SK-N-SH (cell line): ENCODE results near the gene SLC18A2. TPM values are rescaled to one million over a fixed set of nuclear protein-coding genes. Genes with fewer than 3 reads are reported as not detected.

Source experiments
- CTCF ChIA-PET: fragments of 300-600, 350-600 bp; formaldehyde crosslinking; extraction: SDS; loops from one replicate; lab custom pipeline; 2021; lab: Yijun Ruan, JAX
- POLR2A ChIA-PET: fragments of 350-600 bp; sonication (Branson Sonifier 250); formaldehyde crosslinking; extraction: SDS; loops from one replicate; lab custom pipeline; 2020; ENCODE audit warnings: antibody characterized with exemption, inconsistent platforms; lab: Yijun Ruan, JAX
- DNase-seq: peaks from one replicate; pipeline ENCODE4 v3.0.0; 2012
- H2AFZ ChIP-seq: fragments of 200-600 bp; sonication (generic); 2 replicates; pipeline ENCODE4 v1.8.1; 2016; ENCODE audit warnings: antibody characterized with exemption, mild to moderate bottlenecking, low read depth
- H3F3A ChIP-seq: fragments of 200-600 bp; sonication (generic); replicated peaks from 2 replicates; pipeline ENCODE3; 2016; ENCODE audit warnings: antibody characterized with exemption, mild to moderate bottlenecking; ENCODE audit not compliant: insufficient read depth
- H3K27ac ChIP-seq, 2 experiments: fragments of 200-500 bp in 1 of 2; fragments of 200-600 bp in 1 of 2; sonication (Bioruptor generic) in 1 of 2; sonication (generic), shearing (Covaris generic) in 1 of 2; 2 replicates each; pipeline versions ENCODE4 v1.5.1 to v1.6.1; 2014 to 2016; ENCODE audit warnings: low read depth in 2 of 2, inconsistent platforms in 1 of 2, low read length in 1 of 2, mild to moderate bottlenecking in 1 of 2, mixed read lengths in 1 of 2
- H3K27me3 ChIP-seq: fragments of 200-600 bp; sonication (generic), shearing (Covaris generic); 2 replicates; pipeline ENCODE4 v1.6.1; 2016; ENCODE audit warnings: mixed run types; ENCODE audit not compliant: insufficient read depth
- H3K36me3 ChIP-seq, 2 experiments: fragments of 200-500 bp in 1 of 2; fragments of 200-600 bp in 1 of 2; sonication (Bioruptor generic) in 1 of 2; sonication (generic) in 1 of 2; replicated peaks in 1 of 2; 2 replicates each; pipeline versions ENCODE3 to v1.5.1; 2014 to 2016; ENCODE audit warnings: low read length in 1 of 2, mild to moderate bottlenecking in 1 of 2; ENCODE audit not compliant: insufficient read depth in 2 of 2, control insufficient read depth in 1 of 2
- H3K4me1 ChIP-seq, 2 experiments: fragments of 200-500 bp in 1 of 2; fragments of 200-600 bp in 1 of 2; sonication (Bioruptor generic) in 1 of 2; sonication (generic), shearing (Covaris generic) in 1 of 2; 2 replicates each; pipeline versions ENCODE4 v1.5.1 to v1.6.1; 2014 to 2016; ENCODE audit warnings: low read depth in 1 of 2, low read length in 1 of 2, mixed run types in 1 of 2; ENCODE audit not compliant: insufficient read depth in 2 of 2, control insufficient read depth in 1 of 2
- H3K4me2 ChIP-seq: fragments of 200-600 bp; sonication (generic), shearing (Covaris generic); 2 replicates; pipeline ENCODE4 v1.6.1; 2017; ENCODE audit warnings: mixed run types
- H3K4me3 ChIP-seq, 2 experiments: fragments of 200-500 bp in 1 of 2; fragments of 200-600 bp in 1 of 2; sonication (Bioruptor generic) in 1 of 2; sonication (generic), shearing (Covaris generic) in 1 of 2; 2 replicates each; pipeline versions ENCODE4 v1.5.1 to v1.8.1; 2014 to 2016; ENCODE audit warnings: low read depth in 2 of 2, inconsistent platforms in 1 of 2, low read length in 1 of 2, mild to moderate bottlenecking in 1 of 2, mixed read lengths in 1 of 2, moderate library complexity in 1 of 2
- H3K79me2 ChIP-seq: fragments of 200-600 bp; sonication (generic); 2 replicates; pipeline ENCODE4 v1.8.1; 2017; ENCODE audit warnings: mild to moderate bottlenecking; ENCODE audit not compliant: insufficient read depth
- H3K9ac ChIP-seq: fragments of 200-600 bp; sonication (generic); 2 replicates; pipeline ENCODE4 v1.6.1; 2017; ENCODE audit warnings: mixed run types
- H3K9me2 ChIP-seq: fragments of 200-600 bp; sonication (generic); 2 replicates; pipeline ENCODE4 v1.6.1; 2017; ENCODE audit warnings: mixed run types
- H3K9me3 ChIP-seq: fragments of 200-600 bp; sonication (generic); 2 replicates; pipeline ENCODE4 v1.6.1; 2017; ENCODE audit warnings: mixed run types, mild to moderate bottlenecking, moderate library complexity
- H4K20me1 ChIP-seq: fragments of 200-600 bp; sonication (generic); 2 replicates; pipeline ENCODE4 v1.6.1; 2017; ENCODE audit warnings: mild to moderate bottlenecking, mixed run types; ENCODE audit not compliant: insufficient read depth
- ELF1 ChIP-seq: IDR thresholded peaks from 2 replicates; pipeline ENCODE4 v1.4.0; 2012
- EP300 ChIP-seq, 2 experiments: IDR thresholded peaks; 2 replicates each; pipeline versions ENCODE4 v1.4.0 to v1.6.1; 2012; ENCODE audit warnings: borderline replicate concordance in 1 of 2, low read depth in 1 of 2, low read length in 1 of 2
- EZH2phosphoT487 ChIP-seq: fragments of 200-600 bp; sonication (generic); IDR thresholded peaks from 2 replicates; pipeline ENCODE4 v1.6.1; 2017; ENCODE audit warnings: low read depth, mixed run types, mild to moderate bottlenecking, antibody characterized with exemption, moderate library complexity, borderline replicate concordance
- FOSL2 ChIP-seq: IDR thresholded peaks from 2 replicates; pipeline ENCODE4 v1.4.0; 2012; ENCODE audit warnings: low read depth, mild to moderate bottlenecking, moderate library complexity, borderline replicate concordance
- FOXJ3 ChIP-seq: sonication (generic); formaldehyde crosslinking; IDR thresholded peaks from 2 replicates; pipeline ENCODE4 v1.5.1; 2020; ENCODE audit warnings: mild to moderate bottlenecking, missing genetic modification reagents
- FOXM1 ChIP-seq: IDR thresholded peaks from 2 replicates; pipeline ENCODE4 v1.4.0; 2012; ENCODE audit warnings: low read depth, mild to moderate bottlenecking
- GABPA ChIP-seq: IDR thresholded peaks from 2 replicates; pipeline ENCODE4 v1.4.0; 2012; ENCODE audit warnings: low read depth, mild to moderate bottlenecking
- MXI1 ChIP-seq: IDR thresholded peaks from 2 replicates; pipeline ENCODE4 v1.6.1; 2012; ENCODE audit warnings: mild to moderate bottlenecking, low read depth, low read length, improper control_type of control experiment
- NRF1 ChIP-seq: IDR thresholded peaks from 2 replicates; pipeline ENCODE4 v1.6.1; 2012; ENCODE audit warnings: low read depth, mild to moderate bottlenecking, low read length
- RAD21 ChIP-seq: IDR thresholded peaks from 2 replicates; pipeline ENCODE4 v1.6.1; 2012; ENCODE audit warnings: mild to moderate bottlenecking, low read length
- RCOR1 ChIP-seq: fragments of 150-350 bp; IDR thresholded peaks from 2 replicates; pipeline ENCODE4 v1.6.1; 2017; ENCODE audit warnings: antibody characterized with exemption, low read length
- REST ChIP-seq: IDR thresholded peaks from 2 replicates; pipeline ENCODE4 v1.6.1; 2012; ENCODE audit warnings: mild to moderate bottlenecking, low read depth, low read length, moderate library complexity
- RFX5 ChIP-seq: IDR thresholded peaks from 2 replicates; pipeline ENCODE4 v1.6.1; 2012; ENCODE audit warnings: mild to moderate bottlenecking, improper control_type of control experiment, low read length
- SIN3A ChIP-seq: IDR thresholded peaks from 2 replicates; pipeline ENCODE4 v1.6.1; 2012; ENCODE audit warnings: low read depth, mild to moderate bottlenecking, low read length, moderate library complexity, borderline replicate concordance
- SMC3 ChIP-seq: IDR thresholded peaks from 2 replicates; pipeline ENCODE4 v1.6.1; 2012; ENCODE audit warnings: low read depth, low read length, improper control_type of control experiment
- TCF12 ChIP-seq: IDR thresholded peaks from 2 replicates; pipeline ENCODE4 v1.4.0; 2012
- USF2 ChIP-seq: fragments of 150-350 bp; IDR thresholded peaks from 2 replicates; pipeline ENCODE4 v1.6.1; 2017; ENCODE audit warnings: antibody characterized with exemption, low read length, low read depth, borderline replicate concordance
- WGBS: methylation state at CpG from one replicate; pipeline ENCODE4 v1.1.6; 2017; ENCODE audit warnings: low lambda C conversion rate; 5-methylcytosine and 5-hydroxymethylcytosine counted together
- polyA plus RNA-seq, 3 experiments: library from polyadenylated mRNA; depleted of rRNA; stranded (reverse); fragments of >200 nt; gene quantifications; 2 replicates each; pipeline ENCODE4 v1.2.3, GENCODE V29; 2012

The SLC18A2 gene
- polyA plus RNA-seq, 1 of the 3 experiments (the other 2 are of a cell fraction), result not detected

GRCh38 chr10:117222552-117222951 lies 18.4 kb upstream of the SLC18A2 start:
- no peak overlapping the region for H3K27ac ChIP-seq
- H3K9me3 ChIP-seq, result no peaks in the 10 kb centered on the region
- H3K27me3 ChIP-seq, result no peaks in the 10 kb centered on the region
- H3K36me3 ChIP-seq, result no peaks in the 10 kb centered on the region
- H4K20me1 ChIP-seq, result no peaks in the 10 kb centered on the region
- H3K4me3 ChIP-seq, result no peak overlapping the region
- H3F3A ChIP-seq, result no peaks in the 10 kb centered on the region
- peaks cover 0 to 7% of the 10 kb centered on the region in 2 experiments; a peak in 1 of 4 replicates for H3K4me1 ChIP-seq
- TF ChIP-seq FOXM1 (no peak), USF2 (no peak), ELF1 (no peak), SIN3A (no peak), RAD21 (no peak), EP300 (IDR thresholded peaks at IDR 0.05; ENCODE audit: borderline replicate concordance in 1 of 2, low read depth in 1 of 2, low read length in 1 of 2) (no peak), MXI1 (no peak), REST (no peak), TCF12 (no peak), NRF1 (no peak), RFX5 (no peak), SMC3 (no peak)
- TF ChIP-seq, all 33 proteins: peak for 0
- ChIA-PET POLR2A (no interaction called here), CTCF (interaction anchor here (1.0 to 14.2 kb wide), 3 partner anchors 22 to 221 kb away, joined by 3 to 534 read pairs (median 4); no protein-coding TSS in a partner anchor)
- H3K9me2 ChIP-seq, result no peaks in the 10 kb centered on the region
- no peak for DNase-seq
- H3K79me2 ChIP-seq, result no peaks in the 10 kb centered on the region
- H2AFZ ChIP-seq, result no peak overlapping the region
- WGBS, result 48% methylated on average over 4 of the region's 5 CpGs
- no peak overlapping the region for H3K4me2 ChIP-seq
- no peak overlapping the region for H3K9ac ChIP-seq

GRCh38 chr10:117222976-117223692 lies 17.8 kb upstream of the SLC18A2 start:
- ChIA-PET POLR2A (no interaction called here), CTCF (interaction anchor here (1.2 to 14.2 kb wide), 2 partner anchors 22 to 91 kb away, joined by 3 to 534 read pairs; no protein-coding TSS in a partner anchor)
- no peak for DNase-seq
- Histone ChIP-seq H3F3A (no peaks in the 10 kb centered on the region), H3K79me2 (no peaks in the 10 kb centered on the region), H3K9me3 (no peaks in the 10 kb centered on the region), H3K4me1 (peaks cover 0 to 7% of the 10 kb centered on the region in 2 experiments; a peak in 1 of 4 replicates), H3K9me2 (no peaks in the 10 kb centered on the region), H2AFZ (no peak overlapping the region), H3K27me3 (no peaks in the 10 kb centered on the region; the same call in 1 of the 2 replicates), H3K4me2 (no peak overlapping the region), H3K36me3 (no peaks in the 10 kb centered on the region), H3K4me3 (no peak overlapping the region), H4K20me1 (no peaks in the 10 kb centered on the region), H3K9ac (no peak overlapping the region), H3K27ac (no peak overlapping the region)
- 55% methylated on average over 4 of the region's 4 CpGs for WGBS
- TF ChIP-seq FOSL2, result no peak
- no peak for TF ChIP-seq RCOR1
- no peak for TF ChIP-seq EZH2phosphoT487
- TF ChIP-seq FOXJ3 (CRISPR knock-in tag), result no peak
- TF ChIP-seq GABPA, result no peak
